ENCODE measurements around the gene CHGA.

The CHGA gene

GRCh38 chr14:92906823-92907222 is 16.1 kb upstream of the CHGA start:
- TF ChIP-seq CTCF (IDR thresholded peaks at IDR 0.05): no peak

GRCh38 chr14:92907316-92907911 is 15.5 kb upstream of the CHGA start:
- TF ChIP-seq CTCF (IDR thresholded peaks at IDR 0.05): no peak

- no peak for TF ChIP-seq CTCF (IDR thresholded peaks at IDR 0.05)
Measured at GRCh38 chr14:92914087-92914656, 8.8 kb upstream of the CHGA start.

- no peak for TF ChIP-seq CTCF (IDR thresholded peaks at IDR 0.05)
Measured at GRCh38 chr14:92916201-92916600, 6.7 kb upstream of the CHGA start.

- TF ChIP-seq CTCF (IDR thresholded peaks at IDR 0.05): no peak
Measured at GRCh38 chr14:92917041-92917940, 5.7 kb upstream of the CHGA start.

GRCh38 chr14:92917956-92918355 is 5.0 kb upstream of the CHGA start:
- no peak for TF ChIP-seq CTCF (IDR thresholded peaks at IDR 0.05)

GRCh38 chr14:92920001-92920400 is 2.9 kb upstream of the CHGA start:
- TF ChIP-seq CTCF (IDR thresholded peaks at IDR 0.05): no peak
